ENCODE results near the gene TESMIN.

The TESMIN gene

DNA sequence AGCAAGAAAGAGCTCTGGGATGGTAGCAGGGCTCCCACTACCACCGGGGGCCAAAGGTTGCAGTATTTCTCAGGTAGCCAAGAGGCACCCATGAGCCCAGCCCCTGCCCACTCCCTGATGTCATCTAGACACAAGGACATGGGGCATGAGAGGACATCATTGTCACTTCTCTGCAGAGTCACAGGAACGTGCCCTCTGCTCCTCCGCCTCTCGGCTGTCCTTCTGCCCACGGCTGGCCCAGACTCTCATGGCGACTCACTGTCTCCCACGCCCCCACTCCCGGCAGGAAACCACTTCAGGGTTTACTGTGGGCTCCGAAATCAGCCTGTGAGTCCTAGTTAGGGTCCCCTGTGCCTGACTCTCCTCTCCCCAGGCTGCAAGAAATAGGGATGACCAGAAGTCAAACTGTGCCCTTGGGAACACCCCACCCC lies 68.8 kb downstream of the TESMIN start:
- no peak for DNase-seq

DNA sequence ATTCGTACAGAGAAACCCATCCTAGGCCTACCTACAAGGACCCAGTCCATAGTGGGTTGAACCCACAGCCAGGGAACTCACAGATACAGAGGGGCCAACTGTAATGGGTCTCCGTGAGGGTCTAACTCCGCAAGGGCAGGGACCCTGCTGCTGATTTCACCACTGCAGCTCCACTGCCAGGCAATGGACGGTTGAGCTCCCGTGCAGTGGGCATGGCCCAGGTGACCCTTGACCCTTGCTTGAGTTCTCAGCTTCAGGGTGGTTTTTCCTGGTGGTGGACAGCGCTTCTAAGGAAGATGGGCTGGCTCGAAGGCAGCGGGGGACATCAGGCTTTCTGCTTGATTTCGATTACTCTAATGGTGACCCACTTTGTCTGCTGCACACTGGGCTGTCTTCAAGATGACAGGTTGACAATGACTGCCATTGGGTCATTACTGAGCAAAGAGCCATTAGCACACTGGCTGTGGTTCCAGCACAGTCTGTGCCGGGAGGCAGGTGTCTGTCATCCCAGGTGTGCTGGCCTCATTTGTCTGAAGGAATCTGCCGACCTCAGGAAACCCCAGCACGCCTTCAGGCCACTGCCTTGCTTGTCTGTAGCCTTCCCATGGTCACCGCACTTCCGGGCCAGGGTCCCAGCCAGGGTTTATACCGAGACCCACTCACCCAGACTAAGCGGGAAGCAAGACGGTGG lies 70.6 kb downstream of the TESMIN start:
- DNase-seq = no peak

DNA sequence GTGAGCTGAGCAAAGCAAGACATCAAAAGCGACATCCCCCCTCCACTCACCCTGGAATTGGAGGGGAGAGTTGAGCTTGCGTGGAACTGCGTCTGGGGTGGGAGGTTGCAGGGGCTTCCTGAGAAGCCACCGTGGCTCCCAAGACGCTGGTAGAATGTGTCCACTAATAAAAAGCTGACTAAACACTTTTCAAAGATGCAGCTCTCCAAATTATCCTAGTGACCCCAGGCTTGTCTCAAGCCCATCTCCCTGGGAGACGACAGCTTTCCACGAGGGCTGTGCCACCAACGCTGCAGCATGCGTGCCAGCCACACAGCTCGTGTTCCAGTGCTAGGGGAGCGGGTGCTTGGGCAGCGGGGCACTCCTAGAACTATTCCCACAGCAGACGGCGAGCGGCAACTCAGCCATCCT lies 73.3 kb downstream of the TESMIN start:
- no peak for DNase-seq

DNA sequence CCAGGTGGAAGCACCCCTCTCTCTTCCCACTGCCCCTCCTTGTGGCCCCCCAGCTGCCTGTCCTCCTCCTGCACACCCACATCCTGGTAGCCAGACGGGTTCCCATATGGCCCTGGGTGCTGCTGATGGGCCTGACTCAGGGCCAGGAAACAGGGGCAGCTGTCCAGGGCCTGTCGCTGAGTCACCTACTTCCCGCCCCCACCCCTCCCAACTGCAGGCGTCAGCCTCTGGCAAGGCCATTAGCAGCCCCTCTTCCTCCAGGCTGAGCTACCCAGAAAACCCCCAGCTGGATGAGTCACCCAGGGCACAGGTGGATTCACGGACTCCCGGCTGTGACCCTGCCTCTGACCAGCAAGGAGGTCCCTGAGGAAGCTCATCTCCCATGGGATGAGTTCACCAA lies 73.9 kb downstream of the TESMIN start:
- no peak for DNase-seq

DNA sequence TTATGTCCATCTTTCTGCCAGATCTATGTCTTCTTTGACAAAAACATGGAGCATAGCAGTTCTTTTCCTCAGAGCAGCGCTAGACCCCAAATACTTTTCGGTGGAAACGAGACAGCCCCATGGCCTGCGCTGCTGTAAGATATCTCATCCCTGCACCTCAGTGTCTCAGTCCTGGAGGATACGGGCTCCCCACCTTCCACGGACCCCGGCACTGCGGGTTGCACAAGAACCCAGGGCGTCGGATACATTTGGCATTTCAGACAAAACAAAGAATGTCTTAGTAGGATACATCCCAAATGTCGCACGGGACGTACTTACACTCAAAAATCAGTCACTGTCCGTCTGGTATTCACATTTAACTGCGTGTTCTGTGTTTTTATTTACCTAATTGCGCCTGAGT lies 76.9 kb downstream of the TESMIN start:
- DNase-seq = no peak

DNA sequence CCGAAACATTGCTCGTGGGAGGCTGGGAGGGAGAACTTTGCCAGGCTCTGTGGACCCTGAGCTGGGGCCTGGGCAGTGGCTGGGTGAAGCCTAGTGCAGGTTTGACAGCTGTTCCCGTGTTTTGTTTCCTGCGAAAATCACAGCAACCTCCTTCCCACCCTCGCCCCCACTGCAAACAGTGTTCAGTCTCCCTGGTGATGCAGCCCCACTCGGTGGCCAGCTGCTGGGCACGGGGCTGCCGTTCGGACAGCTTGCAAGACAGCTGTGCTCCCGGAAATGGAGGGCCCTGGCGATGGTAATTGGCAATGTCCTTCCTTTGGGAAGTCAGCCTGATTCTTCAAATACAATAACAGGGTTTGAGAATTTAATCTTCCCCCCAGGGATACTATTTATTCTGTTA lies 77.3 kb downstream of the TESMIN start:
- DNase-seq = no peak

DNA sequence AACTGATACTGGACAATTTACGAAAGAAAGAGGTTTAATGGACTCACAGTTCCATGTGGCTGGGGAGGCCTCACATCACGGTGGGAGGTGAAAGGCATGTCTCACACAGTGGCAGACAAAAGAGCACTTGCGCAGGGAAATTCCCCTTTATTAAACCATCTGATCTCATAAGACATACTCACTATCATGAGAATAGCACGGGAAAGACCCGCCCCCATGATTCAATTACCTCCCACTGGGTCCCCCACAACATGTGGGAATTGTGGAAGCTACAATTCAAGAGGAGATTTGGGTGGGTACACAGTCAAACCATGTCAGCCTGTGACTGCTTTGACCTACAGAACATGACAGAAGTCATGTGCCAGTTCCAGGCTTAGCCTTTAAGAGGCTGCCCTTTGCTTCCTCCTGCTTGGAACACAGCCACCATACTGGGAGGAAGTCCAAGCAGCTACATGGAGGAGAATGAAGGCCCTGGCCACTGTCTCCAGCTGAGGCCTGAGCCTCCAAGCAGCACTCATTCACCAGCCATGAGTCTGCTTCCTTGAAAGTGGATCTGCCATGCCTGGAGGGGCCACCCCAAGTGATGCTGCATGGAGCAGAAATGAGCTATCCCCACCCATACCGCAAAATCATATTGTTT lies 77.9 kb downstream of the TESMIN start:
- no peak for DNase-seq

DNA sequence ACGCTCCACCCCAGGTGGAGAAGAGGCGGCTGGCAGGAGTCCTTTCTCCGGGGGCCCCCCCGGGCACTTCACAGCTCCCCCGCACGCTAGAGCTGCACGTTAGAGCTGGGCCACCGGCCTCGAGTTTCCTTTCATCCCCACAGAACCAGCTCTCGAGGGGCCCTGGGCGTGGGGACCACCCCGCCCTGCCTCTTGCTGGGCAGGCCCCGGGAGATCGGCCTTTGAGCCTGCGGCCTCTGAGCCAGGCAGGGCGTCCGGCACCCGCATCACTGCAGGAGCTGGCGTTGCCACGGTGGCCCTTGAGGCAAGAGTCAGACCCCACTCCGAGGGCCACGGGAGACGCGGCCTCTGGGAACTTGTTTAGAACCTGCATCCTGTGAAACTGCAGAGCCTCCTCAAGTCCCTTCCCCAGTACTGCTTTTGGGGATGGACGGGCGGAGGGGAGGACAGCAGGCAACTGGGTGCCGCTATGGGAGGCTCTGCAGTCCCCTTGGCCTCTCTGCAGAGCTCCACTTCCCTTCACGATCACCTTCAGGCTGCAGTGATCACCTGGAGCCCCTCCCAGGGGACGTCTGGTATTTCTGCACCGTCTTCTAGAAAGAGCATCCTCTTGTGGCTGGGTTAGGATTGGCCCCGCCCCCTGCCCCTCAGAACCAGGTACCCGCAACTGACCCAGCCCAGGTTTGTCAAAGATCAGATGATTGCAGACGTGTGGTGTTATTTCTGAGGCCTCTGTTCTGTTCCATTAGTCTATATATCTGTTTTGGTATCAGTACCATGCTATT lies 80.9 kb downstream of the TESMIN start:
- DNase-seq = no peak

DNA sequence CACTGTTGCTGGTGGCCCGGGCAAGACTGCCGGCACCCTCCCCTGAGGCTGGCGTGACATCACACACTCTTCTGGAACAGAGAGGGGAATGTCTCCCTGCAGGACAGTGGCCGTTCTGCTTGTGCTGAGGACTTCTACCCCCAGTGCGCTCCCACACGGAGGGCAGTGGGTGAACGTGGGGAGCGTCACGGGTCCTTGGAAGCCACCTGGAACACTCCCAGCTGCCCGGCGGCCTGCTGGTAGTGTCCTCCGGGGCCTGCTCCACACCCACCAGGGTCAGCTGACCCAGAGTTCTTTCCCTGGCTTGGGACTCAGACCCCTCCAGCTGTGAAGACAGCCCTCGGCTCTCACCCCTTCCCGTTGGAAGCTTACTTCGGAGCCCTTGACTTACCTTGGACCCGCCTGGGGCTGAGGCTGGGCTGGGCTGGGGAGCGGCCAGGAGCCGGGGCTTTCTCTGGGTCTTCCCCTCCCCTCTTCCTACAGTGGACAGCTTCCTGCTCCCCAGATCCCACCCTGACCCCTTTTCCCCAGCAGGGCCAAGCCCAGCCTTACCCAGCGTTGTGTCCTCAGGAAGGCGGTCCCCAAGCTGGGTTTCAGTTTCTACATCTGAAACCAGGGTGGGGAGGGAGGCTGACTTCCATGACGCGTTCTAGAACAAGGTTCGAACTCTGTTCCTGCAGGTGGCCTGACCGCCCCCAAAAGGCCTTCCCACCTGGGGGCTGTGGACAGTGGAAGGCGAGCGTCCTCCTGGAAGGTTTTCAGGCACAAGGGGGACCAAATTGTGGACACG lies 81.8 kb downstream of the TESMIN start:
- no peak for DNase-seq

DNA sequence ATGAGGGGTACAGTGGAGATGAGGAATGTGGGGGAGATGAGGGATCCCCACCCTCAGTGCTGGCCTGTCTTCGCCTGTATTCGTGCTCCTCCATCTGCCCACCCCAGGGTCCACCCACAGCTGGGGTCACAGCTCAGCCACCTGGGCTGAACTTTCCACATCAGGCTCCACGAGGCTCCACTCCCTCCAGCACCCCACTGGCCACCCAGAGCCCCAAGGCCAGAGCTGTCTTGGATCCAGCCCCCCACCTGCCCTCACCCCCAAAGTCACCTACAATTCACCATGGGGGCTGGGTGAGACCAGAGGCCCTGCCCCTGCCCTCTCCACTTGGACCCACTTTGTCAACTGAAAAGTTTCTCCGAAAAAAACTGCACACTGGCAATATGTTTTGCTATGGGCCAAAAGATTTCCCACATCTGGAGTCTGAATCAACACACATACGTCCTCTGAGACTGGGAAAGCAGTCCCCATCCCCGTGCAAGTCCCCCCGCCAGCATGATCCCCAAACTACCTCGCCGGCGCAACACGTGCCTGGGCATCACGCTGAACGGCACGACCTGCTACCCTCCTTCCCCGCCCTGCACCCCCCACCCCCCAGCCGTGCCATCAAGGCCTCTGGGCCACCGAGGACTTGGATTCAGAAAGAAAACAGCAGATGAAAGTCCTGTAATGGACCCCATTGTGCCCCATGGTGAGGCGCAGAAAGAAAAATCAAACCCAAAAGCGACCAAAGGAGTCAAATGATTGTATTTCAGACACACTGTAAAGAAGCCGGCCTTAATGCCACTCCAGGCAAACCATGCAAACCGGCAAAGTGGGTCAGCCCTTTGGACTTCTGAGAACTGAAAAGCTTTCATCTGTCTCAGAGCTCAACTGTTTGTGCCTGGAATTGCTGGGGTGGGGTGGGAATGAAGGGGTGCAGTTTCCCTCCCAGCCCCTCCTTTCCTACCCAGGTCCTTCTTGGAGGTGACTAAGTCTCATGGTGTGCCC lies 83.5 kb downstream of the TESMIN start:
- DNase-seq = no peak

DNA sequence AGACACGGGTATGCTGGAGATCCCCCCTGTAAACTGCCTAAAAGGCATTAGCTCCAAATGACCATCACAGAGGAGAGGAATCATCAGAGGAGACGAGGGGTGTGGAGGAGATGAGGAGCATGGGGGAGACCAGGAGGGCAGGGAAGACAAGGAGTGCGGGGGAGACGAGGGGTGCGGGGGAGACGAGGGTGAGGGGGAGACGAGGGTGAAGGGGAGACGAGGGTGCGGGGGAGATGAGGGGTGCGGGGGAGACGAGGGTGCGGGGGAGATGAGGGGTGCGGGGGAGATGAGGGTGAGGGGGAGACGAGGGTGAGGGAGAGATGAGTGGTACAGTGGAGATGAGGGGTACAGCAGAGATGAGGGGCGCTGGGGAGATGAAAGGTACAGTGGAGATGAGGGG lies 84.5 kb downstream of the TESMIN start:
- no peak for DNase-seq

DNA sequence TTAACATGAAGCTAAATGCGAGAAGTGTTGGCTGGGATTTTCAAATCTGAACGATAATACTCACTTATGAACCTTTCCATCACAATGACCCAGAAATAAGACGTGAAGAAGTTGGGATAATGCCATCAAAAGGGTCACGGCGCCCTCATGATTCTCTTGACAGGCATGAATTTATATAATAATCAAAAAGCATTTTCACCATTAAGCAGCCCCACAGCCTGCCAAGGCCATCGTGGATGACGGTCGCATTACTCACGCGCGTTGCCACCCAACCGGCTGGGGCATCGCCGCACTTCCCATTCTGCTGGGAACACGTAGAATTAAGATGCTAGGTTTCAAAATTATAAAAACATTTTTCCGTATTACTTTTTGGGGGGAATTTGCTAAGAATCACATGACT lies 85.9 kb downstream of the TESMIN start:
- no peak for DNase-seq

DNA sequence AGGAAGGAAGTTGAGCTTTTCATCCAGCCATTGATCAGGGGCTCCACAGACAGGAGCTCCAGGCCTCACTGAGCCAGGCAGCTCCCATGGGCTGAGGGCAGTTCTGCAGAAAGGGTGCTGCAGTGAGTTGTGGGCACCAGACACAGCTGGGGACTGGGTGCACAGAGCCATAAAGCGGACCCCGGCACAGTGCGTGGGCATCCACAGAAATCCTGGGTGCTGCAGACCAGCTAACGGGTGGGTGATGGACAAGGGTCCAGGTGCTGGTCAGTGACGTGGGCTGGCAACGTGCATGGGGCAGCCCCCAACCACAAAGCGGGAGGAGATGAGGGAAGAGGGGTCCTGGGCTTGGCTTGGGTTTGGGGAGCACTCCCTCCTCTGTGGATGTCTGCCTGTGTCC lies 86.4 kb downstream of the TESMIN start:
- no peak for DNase-seq

DNA sequence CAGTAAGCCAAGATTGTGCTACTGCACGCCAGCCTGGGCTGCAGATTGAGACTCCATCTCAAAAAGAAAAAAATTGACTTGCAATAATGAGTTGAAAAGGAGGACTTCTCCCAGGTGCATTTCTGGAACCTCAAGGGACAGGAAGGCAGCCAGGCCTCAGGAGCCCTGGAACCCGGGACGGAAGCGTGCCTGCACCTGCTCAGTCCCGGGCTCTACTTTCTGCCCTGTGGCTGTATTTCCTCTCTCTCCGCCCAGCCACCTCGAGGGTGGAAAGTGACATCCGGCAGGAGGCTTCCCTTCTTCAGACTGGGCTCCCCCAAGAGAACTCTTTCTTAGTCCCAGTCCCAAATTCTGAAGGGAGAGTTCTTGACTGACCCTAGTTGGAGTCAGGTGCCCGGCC lies 87.2 kb downstream of the TESMIN start:
- no peak for DNase-seq

DNA sequence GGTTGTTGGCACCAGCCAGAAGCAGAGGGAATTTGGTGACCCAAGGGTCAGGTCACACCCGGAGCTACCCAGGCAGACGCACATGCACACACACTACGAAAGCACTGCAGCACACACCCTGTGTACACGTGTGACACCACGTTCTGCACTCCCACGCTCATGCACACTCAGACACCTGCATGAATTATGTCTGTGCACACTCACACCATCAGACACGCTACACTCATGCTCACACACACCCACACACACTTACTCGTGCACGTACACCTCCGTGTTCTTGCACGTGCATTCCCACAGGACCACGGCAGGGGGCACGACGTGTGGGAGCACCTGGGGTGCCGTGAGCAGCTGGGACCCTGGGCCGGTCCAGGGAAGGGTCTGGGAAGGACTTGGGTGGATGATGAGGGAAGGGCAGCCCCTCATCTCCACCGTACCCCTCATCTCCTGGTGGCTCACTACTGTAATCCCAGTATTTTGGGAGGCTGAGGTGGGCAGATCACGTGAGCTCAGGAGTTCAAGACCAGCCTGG lies 87.8 kb downstream of the TESMIN start:
- no peak for DNase-seq

DNA sequence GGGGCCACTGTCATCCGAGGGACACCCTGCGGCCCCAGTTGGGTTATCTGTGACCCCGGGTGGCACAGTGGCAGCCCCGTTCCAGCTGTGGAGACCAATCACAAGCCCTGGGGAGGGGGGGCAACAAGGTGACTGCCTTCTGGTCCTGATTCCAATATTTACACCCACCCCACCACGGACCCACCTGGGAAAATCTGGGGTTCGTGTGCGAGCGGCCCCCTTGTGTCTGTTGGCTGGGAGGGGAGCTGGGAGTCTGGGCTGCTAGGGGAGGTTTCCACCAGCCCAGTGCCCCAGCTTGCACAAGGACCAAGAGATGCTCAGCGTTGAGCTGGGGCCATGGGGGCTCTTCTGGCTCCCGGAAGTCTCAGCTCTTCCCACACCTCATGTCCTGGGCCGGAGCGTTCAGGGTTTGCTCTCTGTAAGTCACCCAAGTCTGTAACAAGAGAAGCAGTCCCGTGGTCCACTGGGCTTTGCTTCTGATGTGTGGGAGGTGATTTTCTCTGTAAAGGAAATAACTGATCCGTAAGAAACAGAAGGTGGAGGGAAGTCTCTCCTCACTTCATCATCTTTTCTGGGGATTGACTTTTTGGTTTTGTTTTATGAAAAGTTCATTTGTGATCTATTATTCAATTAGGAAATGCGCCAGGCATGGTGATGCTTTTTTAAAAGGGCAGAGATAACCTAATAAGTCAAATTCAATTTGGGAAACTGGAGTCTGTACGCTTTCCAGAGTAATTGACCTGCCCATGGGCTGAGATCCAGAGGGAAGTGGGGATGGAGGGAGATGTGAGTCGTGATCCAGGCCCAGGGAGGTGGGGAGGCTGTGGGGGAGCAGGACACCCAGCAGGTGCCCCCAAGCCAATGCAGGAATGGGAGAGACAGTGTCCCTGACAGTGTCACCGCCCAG lies 89.4 kb downstream of the TESMIN start:
- no peak for DNase-seq

DNA sequence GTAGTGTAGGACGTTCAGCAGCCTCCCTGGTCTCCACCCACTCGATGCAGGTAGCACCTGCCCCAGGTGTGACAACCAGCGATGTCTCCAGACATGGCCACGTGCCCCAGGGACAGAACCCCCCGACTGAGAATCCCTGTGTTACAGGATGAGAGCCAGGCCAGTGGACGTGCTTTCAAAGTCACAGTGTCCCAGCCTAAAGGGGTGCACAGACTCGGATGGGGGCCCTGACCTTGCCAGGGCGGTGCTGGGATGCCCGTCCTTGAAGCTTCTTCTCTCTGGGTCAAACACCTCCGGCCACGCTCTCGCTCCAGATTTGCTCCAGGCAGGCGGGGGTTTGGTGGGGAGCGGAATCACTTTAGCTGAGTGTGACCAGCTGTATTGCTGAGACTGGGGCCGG lies 90.3 kb downstream of the TESMIN start:
- DNase-seq = no peak

DNA sequence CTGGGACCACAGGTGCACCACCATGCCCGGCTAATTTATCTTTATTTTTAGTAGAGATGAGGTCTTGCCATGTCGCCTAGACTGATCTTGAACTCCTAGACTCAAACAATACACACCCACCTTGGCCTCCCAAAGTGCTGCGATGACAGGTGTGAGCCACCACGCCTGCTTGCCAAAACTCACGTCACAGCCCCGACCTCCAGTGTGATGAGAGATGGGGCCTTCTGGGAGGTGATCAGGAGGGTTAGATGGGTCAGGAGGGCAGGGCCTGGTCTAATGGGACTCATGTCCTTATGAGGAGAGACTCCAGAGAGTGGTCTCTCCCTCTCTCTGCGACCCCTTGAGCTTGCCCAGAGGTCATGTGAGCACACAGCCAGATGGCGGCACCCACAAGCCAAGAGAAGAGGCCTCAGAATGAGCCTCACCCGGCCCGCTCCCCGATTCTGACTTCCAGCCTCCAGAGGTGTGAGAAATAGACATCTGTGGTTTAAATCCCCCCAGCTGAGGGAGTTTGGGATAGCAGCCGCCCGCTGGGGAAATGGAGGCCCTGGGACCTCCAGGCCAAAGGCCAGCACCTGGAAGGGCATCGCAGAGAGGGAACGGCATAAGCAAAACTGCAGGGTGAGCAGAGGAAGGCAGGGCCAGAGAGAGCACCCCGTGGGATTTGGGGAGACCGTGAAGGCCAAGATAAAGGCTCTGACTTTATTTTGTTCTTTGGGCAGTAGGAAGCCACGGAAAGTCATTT lies 91.1 kb downstream of the TESMIN start:
- DNase-seq = no peak

DNA sequence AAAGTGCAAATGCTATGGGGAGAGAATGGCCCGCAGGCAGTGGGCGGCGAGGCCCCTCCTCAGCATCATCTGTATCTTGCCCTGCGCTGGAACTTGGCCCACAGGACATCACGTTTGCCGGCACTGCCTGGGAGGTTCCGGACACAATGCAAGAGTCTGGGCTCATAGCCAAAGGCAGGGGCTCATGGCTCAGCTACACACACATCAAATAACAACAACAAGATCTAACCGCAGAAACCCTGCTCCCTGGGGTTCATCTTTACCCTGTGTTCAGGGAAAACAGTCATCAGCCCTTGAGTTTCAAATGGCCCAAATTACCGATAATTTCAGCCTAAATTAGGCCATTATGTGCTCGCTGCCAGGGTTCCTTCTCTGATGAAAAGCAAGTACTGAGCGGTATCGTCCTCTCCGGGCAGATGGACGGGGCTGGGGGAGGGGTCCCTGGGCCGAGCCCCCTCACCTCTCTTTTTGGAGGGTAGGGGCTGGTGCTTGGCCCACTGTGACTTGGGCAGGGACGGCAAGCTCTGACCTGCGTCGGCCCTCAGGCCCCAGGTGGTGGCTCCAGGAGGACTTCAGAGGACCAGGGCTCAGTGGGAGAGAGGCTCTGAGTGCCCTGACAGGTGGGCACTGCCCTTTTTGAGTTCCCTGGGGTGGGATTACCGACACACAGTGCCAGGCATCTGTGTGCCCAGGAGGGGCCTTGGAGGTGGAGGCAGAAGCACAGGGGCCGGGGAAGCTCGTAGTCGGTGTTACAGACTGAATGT lies 92.0 kb downstream of the TESMIN start:
- DNase-seq = peak; percentile 97
